Right ventricle myocardium inferior (tissue), 1 donor: ENCODE measurements around the gene VKORC1. TPM values are rescaled to one million over a fixed set of nuclear protein-coding genes. Genes with fewer than 3 reads are reported as not detected.

Source experiments
- ATAC-seq: fragments of 200-7000 bp; cut with Tn5 transposase; one replicate; pipeline ENCODE4 v1.9.1; 2020; ENCODE audit warnings: mild to moderate bottlenecking, moderate library complexity
- DNase-seq: peaks from one replicate; pipeline ENCODE4 v3.0.0; 2021; ENCODE audit errors: missing footprints
- intact Hi-C: fragments of 100-400 bp; cut with DNase I; formaldehyde crosslinking; loops from one replicate; pipeline ENCODE4 v1.11.0; 2022
- total RNA-seq: library from RNA; stranded (reverse); fragmentation: NEBNext Ultra II Directional; extraction: Animal tissue kit (Norgen Biotek cat#: 25700); gene quantifications from one replicate; pipeline ENCODE4 v1.2.1, GENCODE V29; 2021
- donor health status: DM: no; HTN: yes; CAD: no; lungs with severe emphysema.

VKORC1 gene
- total RNA-seq, 1 donor from 2014 or later = 41.1 TPM

DNA sequence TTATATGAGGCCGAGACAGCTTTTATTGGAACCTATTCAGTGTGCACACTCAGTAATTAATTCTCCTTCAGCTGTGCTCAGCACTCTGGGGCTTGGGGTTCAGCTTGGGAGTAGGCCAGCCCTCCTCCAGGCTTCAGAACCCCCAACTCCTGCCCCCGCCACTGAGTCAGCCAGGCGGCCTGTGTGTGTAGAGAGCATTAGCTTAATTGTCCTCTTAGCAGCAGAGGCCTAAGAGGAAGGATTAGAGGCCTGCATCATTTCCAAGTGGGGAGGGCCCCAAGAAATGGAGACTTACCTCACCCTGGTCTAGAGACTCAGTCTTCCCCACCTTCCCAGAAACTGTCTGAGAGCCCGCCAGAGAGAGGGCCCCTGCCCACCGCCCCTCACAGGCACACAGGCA is 6.6 kb downstream of the VKORC1 start:
- intact Hi-C loops = no loop called here
- ATAC-seq = no peak
- peak; percentile 41 for DNase-seq

DNA sequence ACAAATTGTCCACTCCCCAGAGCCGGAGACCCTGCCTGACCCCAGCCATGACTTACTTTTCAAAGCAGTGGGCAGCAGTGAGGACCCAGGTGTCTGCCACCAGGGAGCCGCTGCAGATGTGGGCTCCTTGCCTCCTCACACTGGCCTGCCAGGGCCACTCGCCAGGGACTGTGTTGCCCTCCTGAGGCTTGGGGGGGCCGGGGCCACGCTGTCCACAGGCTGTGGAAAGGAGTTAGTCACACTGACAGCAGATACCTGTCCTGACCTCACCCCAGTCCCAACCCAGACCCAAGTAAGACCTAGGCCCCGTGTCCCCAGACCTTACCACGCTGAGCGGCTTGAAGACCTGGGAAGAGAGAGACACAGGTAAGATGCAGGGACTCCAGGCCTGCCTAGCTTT is 7.1 kb downstream of the VKORC1 start:
- ATAC-seq (no peak), DNase-seq (peak; percentile 20)
- intact Hi-C loops = no loop called here

DNA sequence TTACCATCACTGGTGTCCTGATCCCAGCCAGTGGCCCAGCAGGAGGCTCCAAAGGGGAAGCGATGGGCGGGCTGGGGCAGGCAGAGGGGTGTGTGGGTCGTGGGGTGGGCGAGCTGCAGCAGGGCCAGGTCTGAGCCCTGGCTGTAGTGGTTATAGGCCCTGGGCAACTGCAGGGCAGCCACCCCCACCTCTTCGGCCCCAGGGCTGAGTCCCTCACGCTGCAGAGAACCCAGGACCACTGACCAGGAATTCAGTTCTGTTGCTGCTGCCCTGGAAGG is 8.0 kb downstream of the VKORC1 start:
- intact Hi-C loops = no loop called here
- DNase-seq = no peak
- no peak for ATAC-seq

DNA sequence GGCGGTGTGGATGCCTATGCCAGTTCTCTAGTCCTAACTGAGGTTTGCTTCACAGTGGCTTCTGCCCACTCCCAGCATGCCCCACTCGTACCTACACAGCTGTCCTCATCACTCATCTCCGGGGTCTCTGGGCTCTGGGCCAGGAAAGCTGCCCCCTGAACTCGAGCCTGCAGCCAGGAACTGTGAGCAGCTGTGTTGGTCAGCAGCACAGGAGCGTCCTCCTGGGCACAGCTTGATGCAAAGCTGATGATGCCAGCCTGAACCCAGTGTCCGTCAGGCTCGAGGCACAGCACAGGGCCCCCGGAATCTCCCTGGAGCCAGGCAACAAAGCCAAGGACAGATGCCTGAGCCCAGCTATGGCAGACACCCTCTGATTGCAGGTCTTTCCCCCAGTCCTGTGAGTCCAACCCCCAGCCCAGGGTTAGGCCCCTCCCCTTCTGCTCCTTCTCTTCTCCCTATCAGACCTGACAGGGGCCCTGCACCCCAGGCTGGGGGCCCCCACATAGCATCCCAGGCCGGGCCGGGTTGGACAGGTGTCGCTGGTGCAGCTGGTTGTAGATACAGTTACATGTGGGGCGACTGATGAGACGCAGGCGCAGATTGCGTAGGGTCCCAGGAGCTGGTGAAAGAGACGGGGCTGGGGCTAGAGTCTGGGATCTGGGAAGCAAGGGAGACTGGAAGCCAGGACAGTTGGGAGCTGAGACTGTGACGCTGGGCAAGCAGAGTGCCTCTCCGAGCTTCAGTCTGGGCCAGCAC is 8.5 kb downstream of the VKORC1 start:
- no peak for ATAC-seq
- DNase-seq = peak; percentile 48
- intact Hi-C loops = no loop called here

DNA sequence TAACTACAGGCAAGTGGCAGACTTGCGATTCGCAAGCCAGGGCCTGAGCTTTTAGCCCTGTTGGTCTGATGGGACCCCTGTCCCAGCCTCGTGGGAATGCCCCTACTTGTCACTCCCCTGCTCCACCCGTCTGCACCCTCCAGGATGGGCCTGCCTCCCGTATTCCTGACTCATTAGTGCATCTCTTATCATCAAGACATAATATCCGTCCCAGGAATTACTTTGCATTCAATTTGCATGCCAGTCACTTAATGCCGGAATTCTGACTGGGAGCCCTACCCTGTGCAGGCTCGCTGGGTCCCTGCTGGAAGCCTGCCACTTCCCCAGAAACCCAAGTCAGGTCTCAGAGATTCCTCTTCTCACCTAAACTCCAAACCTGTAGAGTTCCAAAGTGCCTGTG is 9.2 kb downstream of the VKORC1 start:
- ATAC-seq (no peak), DNase-seq (peak; percentile 26)
- intact Hi-C loops = no loop called here

DNA sequence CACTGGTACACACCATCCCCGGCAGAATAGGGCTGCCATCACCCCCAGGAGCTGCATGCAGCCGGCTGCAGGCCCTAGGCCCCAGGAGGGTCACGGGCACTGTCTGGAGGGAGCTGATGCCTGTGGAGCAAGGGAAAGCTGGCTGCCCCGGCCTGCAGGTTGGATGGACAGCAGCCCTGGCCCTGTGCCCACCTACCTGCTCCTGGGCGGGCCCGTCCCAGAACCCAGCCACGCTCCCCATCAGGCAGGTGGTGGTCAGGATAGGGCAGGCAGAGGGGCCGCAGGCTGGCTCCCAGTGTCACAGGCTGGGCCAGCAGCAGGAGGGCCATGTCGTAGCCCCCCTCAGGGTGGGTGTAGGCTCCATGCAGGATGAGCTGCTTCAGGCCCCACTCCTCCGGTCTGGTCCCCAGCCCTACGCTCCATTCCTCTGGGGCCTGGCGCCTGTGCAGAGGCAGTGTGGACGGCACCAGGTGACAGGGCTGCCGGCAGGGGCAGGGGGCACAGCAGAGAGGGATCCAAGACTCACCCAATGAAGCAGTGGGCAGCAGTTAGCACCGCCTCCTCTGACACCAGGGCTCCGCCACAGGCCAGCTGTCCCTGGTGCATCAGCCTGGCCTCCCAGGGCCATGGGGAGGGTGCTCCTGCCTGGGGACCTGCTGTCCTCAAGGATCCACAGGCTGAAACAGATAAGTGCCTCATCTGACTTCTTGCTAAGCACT is 9.9 kb downstream of the VKORC1 start:
- intact Hi-C loops = no loop called here
- DNase-seq (peak; percentile 43), ATAC-seq (no peak)

DNA sequence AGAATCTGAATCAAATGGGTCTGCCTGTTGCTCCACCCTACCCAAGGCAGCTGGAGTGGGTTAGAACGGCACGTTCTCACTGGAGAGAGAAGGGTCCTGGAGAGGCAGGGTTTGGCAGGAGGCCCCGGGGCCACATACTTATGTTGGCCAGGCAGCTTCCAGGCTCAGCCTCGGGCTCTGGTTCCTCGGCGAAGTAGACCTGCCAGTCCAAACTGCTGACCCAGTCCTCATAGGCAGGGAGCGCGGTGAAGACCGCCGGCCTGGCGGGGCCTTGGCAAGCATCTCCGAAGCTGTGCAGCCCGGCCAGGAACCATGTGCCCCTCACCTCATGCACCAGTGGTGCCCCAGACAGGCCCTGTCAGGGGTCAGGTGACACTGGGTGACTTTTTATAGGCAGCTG is 10.6 kb downstream of the VKORC1 start:
- intact Hi-C loops = no loop called here
- ATAC-seq (no peak), DNase-seq (peak; percentile 43)

DNA sequence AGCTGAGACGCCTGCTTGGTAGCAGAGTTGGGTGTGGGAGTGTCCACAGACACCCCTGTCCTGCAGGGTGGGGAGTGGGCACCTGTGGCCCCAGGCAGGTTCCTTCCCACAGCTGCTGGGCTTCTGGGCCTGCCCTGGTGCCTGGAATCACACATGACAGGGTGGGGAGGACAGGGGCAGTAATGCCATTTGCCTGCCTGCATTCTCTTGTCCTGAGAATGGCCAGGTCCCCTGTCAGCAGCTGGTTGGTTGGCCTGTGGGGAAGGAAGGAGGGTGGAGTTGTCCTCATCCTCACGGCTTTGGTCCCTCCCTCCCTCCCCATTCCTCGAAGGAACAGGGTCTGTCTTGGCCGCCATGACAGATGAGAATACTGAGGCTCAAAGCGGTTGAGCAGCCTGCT is 11.0 kb downstream of the VKORC1 start:
- ATAC-seq = no peak
- DNase-seq = no peak
- intact Hi-C loops = no loop called here

DNA sequence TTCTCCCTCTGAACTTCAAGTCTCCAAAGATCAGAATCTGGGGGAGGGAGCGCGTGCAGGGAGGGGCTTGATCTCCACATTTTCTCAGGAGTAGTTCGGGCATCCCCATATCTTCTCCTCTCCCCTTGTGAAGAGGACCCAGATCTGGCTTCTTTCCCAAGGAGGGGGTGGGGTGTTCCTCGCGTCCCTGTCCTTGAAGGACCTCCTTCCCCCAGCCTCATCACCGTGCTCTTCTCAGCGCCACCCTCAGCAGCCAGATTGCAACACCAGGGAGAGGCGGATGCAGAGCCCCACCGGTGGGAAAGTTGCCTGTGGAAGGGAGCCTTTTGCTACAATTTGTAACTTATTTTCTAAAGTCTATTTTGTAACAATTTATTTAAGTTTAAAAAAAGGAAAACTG is 11.5 kb downstream of the VKORC1 start:
- DNase-seq (no peak), ATAC-seq (no peak)
- intact Hi-C loops = no loop called here

DNA sequence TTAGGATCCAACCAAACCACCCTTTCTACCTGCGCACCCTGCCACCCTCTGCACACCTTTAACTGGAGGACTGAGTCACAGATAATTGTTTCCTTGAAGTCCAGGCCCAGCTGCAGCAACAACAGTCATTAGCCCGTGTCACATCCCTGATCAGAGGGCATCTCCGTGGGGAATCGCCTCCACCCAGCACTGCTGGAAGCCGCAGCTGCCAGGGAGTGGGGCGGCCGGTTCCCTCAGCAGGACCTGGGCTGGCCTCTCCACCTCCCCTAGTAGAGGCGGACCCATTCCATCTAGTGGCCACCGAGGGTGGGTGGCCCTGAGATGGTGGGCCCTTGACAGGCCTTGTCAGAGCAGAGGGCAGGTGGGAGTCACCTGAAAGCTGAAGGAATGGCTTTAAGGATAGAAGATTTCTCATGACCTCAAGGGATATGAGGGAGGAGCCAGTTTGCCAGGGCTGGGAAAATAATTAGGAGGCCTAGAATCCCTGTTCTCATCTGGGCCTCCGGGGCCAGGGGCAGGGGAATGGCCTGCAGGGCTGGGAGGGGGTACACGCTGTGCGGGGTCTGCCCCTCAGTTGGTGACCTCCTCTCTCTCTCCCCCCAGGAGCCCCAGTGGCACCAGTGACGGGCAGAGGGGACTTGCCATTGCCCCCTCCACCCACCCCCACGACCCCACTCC is 12.1 kb downstream of the VKORC1 start:
- ATAC-seq (no peak), DNase-seq (no peak)
- intact Hi-C loops = no loop called here

DNA sequence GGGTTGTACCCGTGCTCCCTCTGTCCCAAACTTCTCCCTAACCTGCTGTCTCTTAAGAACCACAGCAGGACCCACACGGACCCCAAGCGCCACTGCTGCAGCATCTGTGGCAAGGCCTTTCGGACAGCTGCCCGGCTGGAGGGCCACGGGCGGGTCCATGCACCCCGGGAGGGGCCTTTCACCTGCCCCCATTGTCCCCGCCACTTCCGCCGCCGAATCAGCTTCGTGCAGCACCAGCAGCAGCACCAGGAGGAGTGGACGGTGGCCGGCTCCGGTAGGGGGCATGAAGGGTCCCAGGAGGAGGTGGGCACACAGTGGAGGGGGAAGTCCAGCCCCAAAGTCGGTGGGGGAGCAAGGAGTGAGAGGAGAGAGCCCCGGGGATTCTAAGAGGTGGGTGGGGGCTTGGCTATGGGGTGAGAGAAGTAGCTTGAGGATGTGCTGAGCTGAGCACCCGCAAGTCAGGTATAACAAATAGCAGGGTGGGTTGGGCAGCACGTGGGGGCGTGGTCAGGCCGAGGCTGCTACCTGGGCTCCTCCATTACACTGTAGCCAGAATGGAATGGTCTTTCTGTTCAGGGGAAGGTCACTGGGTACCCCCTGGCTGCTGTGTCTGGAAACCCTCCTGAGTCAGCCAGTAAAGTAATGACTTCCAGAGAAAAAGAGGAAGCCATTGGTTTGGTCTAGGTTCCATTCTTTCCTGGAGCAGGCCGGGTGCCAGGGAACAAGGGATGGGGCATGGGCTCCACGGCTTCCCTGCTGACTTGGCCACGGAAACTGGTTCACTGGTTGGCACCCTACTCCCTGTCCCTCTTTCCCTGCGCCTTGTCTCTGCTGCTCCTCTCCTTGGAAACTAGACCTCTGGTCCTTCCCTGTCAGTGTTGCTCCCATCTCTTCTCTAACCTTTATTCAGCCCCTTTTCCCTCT is 12.9 kb downstream of the VKORC1 start:
- ATAC-seq (no peak), DNase-seq (no peak)
- intact Hi-C loops = no loop called here

DNA sequence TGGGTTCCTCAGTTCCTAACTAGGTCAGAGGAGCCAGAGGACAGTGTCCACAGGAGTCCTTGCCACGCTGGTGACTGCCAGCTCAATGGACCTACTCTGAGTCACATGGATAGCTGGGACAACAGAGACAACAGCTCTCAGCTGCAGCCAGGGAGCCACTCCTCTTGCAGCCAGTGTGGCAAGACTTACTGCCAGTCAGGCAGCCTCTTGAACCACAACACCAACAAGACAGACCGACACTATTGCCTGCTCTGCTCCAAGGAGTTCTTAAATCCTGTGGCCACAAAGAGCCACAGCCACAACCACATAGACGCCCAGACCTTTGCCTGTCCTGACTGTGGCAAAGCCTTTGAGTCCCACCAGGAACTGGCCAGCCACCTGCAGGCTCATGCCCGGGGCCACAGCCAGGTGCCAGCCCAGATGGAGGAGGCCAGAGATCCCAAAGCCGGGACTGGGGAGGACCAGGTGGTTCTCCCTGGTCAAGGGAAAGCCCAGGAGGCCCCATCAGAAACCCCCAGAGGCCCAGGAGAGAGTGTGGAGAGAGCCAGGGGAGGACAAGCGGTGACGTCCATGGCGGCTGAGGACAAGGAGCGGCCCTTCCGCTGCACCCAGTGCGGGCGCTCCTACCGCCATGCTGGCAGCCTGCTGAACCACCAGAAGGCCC is 13.7 kb downstream of the VKORC1 start:
- DNase-seq = no peak
- ATAC-seq = no peak
- intact Hi-C loops = no loop called here

DNA sequence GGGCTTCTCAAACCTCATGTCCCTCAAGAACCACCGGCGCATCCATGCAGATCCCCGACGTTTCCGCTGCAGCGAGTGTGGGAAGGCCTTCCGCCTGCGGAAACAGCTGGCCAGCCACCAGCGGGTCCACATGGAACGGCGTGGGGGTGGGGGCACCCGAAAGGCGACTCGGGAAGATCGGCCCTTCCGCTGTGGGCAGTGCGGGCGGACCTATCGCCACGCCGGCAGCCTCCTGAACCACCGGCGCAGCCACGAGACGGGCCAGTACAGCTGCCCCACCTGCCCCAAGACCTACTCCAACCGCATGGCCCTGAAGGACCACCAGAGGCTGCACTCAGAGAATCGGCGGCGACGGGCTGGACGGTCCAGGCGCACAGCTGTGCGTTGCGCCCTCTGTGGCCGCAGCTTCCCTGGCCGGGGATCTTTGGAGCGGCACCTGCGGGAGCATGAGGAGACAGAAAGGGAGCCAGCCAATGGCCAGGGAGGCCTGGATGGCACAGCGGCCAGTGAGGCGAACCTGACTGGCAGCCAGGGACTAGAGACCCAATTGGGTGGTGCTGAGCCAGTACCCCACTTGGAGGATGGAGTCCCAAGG is 14.5 kb downstream of the VKORC1 start:
- no peak for DNase-seq
- intact Hi-C loops = no loop called here
- no peak for ATAC-seq

DNA sequence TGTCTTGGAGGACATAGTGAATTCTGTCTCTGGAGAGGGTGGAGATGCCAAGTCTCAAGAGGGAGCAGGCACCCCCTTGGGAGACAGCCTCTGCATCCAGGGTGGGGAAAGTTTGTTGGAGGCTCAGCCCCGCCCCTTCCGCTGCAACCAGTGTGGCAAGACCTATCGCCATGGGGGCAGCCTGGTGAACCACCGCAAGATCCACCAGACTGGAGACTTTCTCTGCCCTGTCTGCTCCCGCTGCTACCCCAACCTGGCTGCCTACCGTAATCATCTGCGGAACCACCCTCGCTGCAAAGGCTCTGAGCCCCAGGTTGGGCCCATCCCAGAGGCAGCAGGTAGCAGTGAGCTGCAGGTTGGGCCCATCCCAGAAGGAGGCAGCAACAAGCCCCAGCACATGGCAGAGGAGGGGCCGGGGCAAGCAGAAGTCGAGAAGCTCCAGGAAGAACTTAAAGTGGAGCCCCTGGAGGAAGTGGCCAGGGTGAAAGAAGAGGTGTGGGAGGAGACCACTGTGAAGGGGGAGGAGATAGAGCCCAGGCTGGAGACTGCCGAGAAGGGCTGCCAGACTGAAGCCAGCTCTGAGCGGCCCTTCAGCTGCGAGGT is 15.2 kb downstream of the VKORC1 start:
- intact Hi-C loops = loop anchor here (10.0 kb wide), 1 partner anchor 375 kb away; the partner anchor contains the start of gene ARMC5
- ATAC-seq (no peak), DNase-seq (no peak)

DNA sequence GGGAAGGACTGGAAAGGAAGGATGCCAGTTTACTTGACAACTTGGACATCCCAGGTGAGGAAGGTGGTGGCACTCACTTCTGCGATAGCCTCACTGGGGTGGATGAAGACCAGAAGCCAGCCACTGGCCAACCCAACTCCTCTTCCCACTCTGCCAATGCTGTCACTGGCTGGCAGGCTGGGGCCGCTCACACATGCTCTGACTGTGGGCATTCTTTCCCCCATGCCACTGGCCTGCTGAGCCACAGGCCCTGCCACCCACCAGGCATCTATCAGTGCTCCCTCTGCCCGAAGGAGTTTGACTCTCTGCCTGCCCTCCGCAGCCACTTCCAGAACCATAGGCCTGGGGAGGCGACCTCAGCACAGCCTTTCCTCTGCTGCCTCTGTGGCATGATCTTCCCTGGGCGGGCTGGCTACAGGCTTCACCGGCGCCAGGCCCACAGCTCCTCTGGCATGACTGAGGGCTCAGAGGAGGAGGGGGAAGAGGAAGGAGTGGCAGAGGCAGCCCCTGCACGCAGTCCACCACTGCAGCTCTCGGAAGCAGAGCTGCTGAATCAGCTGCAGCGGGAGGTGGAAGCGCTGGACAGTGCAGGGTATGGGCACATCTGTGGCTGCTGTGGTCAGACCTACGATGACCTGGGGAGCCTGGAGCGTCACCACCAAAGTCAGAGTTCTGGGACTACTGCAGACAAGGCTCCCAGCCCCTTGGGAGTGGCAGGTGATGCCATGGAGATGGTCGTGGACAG is 15.8 kb downstream of the VKORC1 start:
- no peak for DNase-seq
- intact Hi-C loops = loop anchor here (10.0 kb wide), 1 partner anchor 376 kb away; the partner anchor contains the start of gene ARMC5
- ATAC-seq = no peak

DNA sequence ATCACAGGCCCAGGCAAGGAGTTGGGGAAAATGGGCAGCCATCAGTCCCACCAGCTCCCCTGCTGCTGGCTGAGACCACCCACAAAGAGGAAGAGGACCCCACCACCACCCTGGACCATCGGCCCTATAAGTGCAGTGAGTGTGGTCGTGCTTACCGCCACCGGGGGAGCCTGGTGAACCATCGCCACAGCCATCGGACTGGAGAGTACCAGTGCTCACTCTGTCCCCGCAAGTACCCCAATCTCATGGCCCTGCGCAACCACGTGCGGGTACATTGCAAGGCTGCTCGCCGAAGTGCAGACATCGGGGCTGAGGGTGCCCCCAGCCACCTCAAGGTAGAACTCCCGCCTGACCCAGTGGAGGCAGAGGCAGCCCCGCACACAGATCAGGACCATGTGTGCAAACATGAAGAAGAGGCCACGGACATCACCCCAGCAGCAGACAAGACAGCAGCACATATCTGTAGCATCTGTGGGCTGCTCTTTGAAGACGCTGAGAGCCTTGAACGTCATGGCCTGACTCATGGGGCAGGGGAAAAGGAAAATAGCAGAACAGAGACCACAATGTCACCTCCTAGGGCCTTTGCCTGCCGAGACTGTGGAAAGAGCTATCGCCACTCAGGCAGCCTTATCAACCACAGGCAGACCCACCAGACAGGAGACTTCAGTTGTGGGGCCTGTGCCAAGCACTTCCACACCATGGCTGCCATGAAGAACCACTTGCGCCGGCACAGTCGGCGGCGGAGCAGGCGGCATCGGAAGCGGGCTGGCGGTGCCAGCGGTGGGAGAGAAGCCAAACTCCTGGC is 16.8 kb downstream of the VKORC1 start:
- ATAC-seq (no peak), DNase-seq (no peak)
- intact Hi-C loops = loop anchor here (10.0 kb wide), 1 partner anchor 377 kb away; the partner anchor contains the start of gene ARMC5
